Measurements from ENCODE around the gene ZFP69. TPM values are rescaled to one million over a fixed set of nuclear protein-coding genes. Genes with fewer than 3 reads are reported as not detected.

The ZFP69 gene
- total and polyA plus RNA-seq, 4 donors = 7.1 to 13.9 (median 10.1) TPM

GRCh38 chr1:40535732-40536131 is 58.6 kb downstream of the ZFP69 start:
- H3K4me1 ChIP-seq (ENCODE audit: control insufficient read depth, insufficient read depth, low read length) = peaks cover 3% of the 10 kb centered on the region
- peaks cover 2% of the 10 kb centered on the region for H3K36me3 ChIP-seq (ENCODE audit: control insufficient read depth, insufficient read depth, low read length)
- no peak overlapping the region for H3K27ac ChIP-seq (ENCODE audit: low read depth, low read length)
- no peak for DNase-seq (ENCODE audit: low read depth in 4 of 6, low spot score in 6 of 6)
- WGBS (ENCODE audit: insufficient coverage) = no CpG with 5 or more reads among the region's 2 CpGs
- no peaks in the 10 kb centered on the region for H3K9me3 ChIP-seq (ENCODE audit: control insufficient read depth, insufficient read depth, low read length)
- no peak overlapping the region for H3K4me3 ChIP-seq (ENCODE audit: low read depth, low read length)
- no peaks in the 10 kb centered on the region for H3K27me3 ChIP-seq (ENCODE audit: control insufficient read depth, insufficient read depth, low read length)

- Histone ChIP-seq H3K27ac (ENCODE audit: low read depth, low read length) (no peak overlapping the region), H3K36me3 (ENCODE audit: control insufficient read depth, insufficient read depth, low read length) (peaks cover 17% of the 10 kb centered on the region), H3K27me3 (ENCODE audit: control insufficient read depth, insufficient read depth, low read length) (no peaks in the 10 kb centered on the region), H3K4me1 (ENCODE audit: control insufficient read depth, insufficient read depth, low read length) (no peaks in the 10 kb centered on the region), H3K4me3 (ENCODE audit: low read depth, low read length) (no peak overlapping the region), H3K9me3 (ENCODE audit: control insufficient read depth, insufficient read depth, low read length) (no peaks in the 10 kb centered on the region)
- DNase-seq (ENCODE audit: low read depth in 4 of 6, low spot score in 6 of 6) = no peak
- no CpG with 5 or more reads among the region's 7 CpGs for WGBS (ENCODE audit: insufficient coverage)
These were observed 62.2 kb downstream of the ZFP69 start for GRCh38 chr1:40539338-40539737.

Other genes with a start within 250 kb of the ZFP69 start
- not detected for gene TMCO2, start 229.4 kb upstream of the ZFP69 start, total RNA-seq
- gene TMCO2, start 229.4 kb upstream of the ZFP69 start, polyA plus RNA-seq (ENCODE audit: insufficient read length in 2 of 2) = not detected
- gene ZMPSTE24, start 219.1 kb upstream of the ZFP69 start, total RNA-seq = 10 to 100 TPM; 39.2 to 70.9 TPM
- 10 to 100 TPM; 38.9 to 45.8 TPM for gene ZMPSTE24, start 219.1 kb upstream of the ZFP69 start, polyA plus RNA-seq (ENCODE audit: insufficient read length in 2 of 2)
- gene COL9A2, start 160.0 kb upstream of the ZFP69 start, total RNA-seq = 10 to 100 TPM; 14.1 to 38.9 TPM
- gene COL9A2, start 160.0 kb upstream of the ZFP69 start, polyA plus RNA-seq (ENCODE audit: insufficient read length in 2 of 2) = 10 to 100 TPM; 58.1 to 80.3 TPM
- gene SMAP2, start 103.6 kb upstream of the ZFP69 start, total RNA-seq = 10 to 100 TPM; 34.5 to 43.9 TPM
- gene SMAP2, start 103.6 kb upstream of the ZFP69 start, polyA plus RNA-seq (ENCODE audit: insufficient read length in 2 of 2) = 10 to 100 TPM; 65.2 to 77.5 TPM
- gene ZFP69B, start 26.8 kb upstream of the ZFP69 start, total RNA-seq = 10 to 100 TPM in 1 of 2 donors, 1 to 10 TPM in 1; 8.6 to 10.7 TPM
- gene ZFP69B, start 26.8 kb upstream of the ZFP69 start, polyA plus RNA-seq (ENCODE audit: insufficient read length in 2 of 2) = 10 to 100 TPM; 10.3 to 11.5 TPM
- gene EXO5, start 31.5 kb downstream of the ZFP69 start, total RNA-seq = 10 to 100 TPM in 1 of 2 donors, 1 to 10 TPM in 1; 9.7 to 10.6 TPM
- 10 to 100 TPM; 11.2 to 13.0 TPM for gene EXO5, start 31.5 kb downstream of the ZFP69 start, polyA plus RNA-seq (ENCODE audit: insufficient read length in 2 of 2)
- 10 to 100 TPM in 1 of 2 donors, 1 to 10 TPM in 1; 9.8 to 11.5 TPM for gene ZNF684, start 54.3 kb downstream of the ZFP69 start, total RNA-seq
- 1 to 10 TPM; 6.8 to 7.8 TPM for gene ZNF684, start 54.3 kb downstream of the ZFP69 start, polyA plus RNA-seq (ENCODE audit: insufficient read length in 2 of 2)
- 10 to 100 TPM; 14.1 to 33.6 TPM for gene RIMS3, start 188.4 kb downstream of the ZFP69 start, total RNA-seq
- gene RIMS3, start 188.4 kb downstream of the ZFP69 start, polyA plus RNA-seq (ENCODE audit: insufficient read length in 2 of 2) = 10 to 100 TPM; 38.5 to 42.2 TPM
- 10 to 100 TPM; 36.4 to 47.2 TPM for gene NFYC, start 214.4 kb downstream of the ZFP69 start, total RNA-seq
- gene NFYC, start 214.4 kb downstream of the ZFP69 start, polyA plus RNA-seq (ENCODE audit: insufficient read length in 2 of 2) = 10 to 100 TPM; 70.7 to 82.8 TPM